Non-pigmented ciliary epithelial cell (primary cell): ENCODE measurements around the gene PNMA1.

Experiments used
- DNase-seq: peaks from one replicate; pipeline ENCODE4 v3.0.0-alpha.2; 2010; ENCODE audit warnings: low read depth

PNMA1 gene

DNA sequence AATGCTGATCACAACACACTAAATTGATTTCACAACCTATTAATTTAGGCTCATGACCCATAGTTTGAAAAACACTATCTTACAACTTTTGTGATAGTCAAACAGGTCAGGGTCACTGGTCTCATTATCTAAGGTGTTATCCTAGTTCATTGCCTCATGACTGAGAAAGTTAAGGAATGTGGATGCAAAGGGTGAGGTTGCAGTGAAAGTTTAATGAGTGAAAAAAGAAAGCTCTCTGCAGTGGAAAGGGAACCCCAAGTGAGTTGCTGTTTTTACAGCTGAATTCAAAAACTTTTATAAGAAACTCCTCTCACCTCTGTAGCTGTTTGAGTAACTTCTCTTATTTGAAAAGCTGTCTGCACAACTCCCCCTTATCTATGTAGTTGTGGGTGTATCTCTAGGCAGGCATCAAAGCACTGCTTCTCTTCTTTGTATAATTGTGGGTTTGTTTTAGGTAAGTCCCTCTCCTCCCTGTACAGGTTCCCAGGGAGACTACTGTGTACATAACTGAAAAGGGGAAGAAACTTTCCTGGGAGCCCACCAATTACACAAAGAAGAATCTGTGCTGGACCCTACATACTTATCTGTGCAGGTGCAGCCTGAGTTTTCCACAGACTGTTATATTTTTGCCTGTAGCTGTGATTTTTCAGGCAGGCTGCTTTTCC is 50.5 kb downstream of the PNMA1 start:
- DNase-seq, result no peak

DNA sequence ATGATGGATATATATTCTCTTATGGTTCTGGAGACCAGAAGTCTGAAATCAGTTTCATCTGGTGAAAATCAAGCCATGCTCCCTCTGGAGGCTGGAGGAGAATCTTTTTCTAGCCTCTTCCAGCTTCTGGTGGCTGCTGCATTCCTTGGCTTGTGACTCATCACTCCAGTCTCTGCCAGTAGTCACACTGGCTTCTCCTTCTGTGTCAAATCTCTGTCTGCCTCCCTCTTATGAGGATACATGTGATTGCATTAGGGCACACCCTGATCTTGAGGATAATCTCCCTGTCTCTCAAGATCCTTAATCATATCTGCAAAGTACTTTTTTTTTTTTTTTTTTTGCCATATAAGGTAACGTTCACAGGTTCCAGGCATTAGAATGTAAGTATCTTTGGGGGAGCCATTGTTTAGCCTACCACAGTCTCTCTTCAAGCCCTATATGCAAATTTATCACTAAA is 51.7 kb downstream of the PNMA1 start:
- DNase-seq, result peak; percentile 85

DNA sequence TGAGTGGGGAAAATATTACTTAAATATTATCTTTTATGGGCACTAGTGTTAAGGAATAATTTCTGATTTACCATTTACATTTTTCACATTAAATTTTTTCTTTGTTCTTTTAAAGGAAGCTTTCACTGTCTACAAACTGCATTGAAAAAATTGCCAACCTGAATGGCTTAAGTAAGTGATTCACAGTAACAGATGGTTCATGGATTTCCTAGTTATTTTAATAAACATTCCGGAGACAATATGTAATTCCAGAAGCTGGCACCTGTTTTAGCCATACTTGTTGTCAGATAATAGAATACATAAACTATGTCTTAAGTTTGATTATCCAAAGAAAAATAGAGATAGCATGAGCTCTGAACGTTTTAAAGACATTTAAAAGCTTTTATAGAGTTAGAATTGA is 52.3 kb downstream of the PNMA1 start:
- no peak for DNase-seq
